ENCODE data around the gene GLRX. TPM values are rescaled to one million over a fixed set of nuclear protein-coding genes. Genes with fewer than 3 reads are reported as not detected.
A peak's percentile ranks its signal among the peaks of the same experiment; 100 is the strongest.

GLRX gene
- total RNA-seq, 6 experiments from 2014 or later, result 40.2 to 228 (median 82.8) TPM

- Histone ChIP-seq H3K4me1 (peaks cover 0 to 52% (median 20%) of the 10 kb centered on the region in 4 donors), H3K4me3 (peak overlapping the region in 2 of 3 donors; percentile 10 to 12), H3K27ac (peak overlapping the region; percentile 80 to 87 (median 81)), H3K9me3 (no peaks in the 10 kb centered on the region), H3K27me3 (no peaks in the 10 kb centered on the region), H3K36me3 (no peaks in the 10 kb centered on the region)
- 24% methylated on average over 11 of the region's 12 CpGs for WGBS (ENCODE audit: insufficient coverage, low coverage, low lambda C conversion rate, missing lambda C conversion rate)
- intact Hi-C loops (cut with DNase I), result no loop called here
- TF ChIP-seq POLR2A (IDR thresholded peaks at IDR 0.05) (peak; percentile 47), CTCF (IDR thresholded peaks at IDR 0.05) (no peak)
- peak in 2 of 3 donors; percentile 60 to 74 for DNase-seq
- peak; percentile 16 to 37 (median 26) for ATAC-seq
These were observed 1.4 kb upstream of the GLRX start for GRCh38 chr5:95823738-95824609.

GRCh38 chr5:95823218-95823737 lies 752 bp upstream of the GLRX start:
- Histone ChIP-seq H3K27me3 (no peaks in the 10 kb centered on the region), H3K27ac (peak overlapping the region; percentile 80 to 87 (median 81)), H3K9me3 (no peaks in the 10 kb centered on the region), H3K4me3 (peak overlapping the region; percentile 72 to 79 (median 75)), H3K36me3 (no peaks in the 10 kb centered on the region), H3K4me1 (peaks cover 0 to 55% (median 21%) of the 10 kb centered on the region in 4 donors)
- ATAC-seq (no peak), DNase-seq (no peak)
- intact Hi-C loops (cut with DNase I), result no loop called here
- 40% methylated on average over 7 of the region's 7 CpGs for WGBS (ENCODE audit: insufficient coverage, low coverage, low lambda C conversion rate, missing lambda C conversion rate)
- TF ChIP-seq POLR2A (IDR thresholded peaks at IDR 0.05) (no peak), CTCF (IDR thresholded peaks at IDR 0.05) (no peak)

- H3K27me3 ChIP-seq, result no peaks in the 10 kb centered on the region
- H3K4me3 ChIP-seq, result peak overlapping the region; percentile 72 to 79 (median 75)
- H3K4me1 ChIP-seq, result peaks cover 0 to 55% (median 18%) of the 10 kb centered on the region in 4 donors
- ATAC-seq (peak; percentile 43 to 76 (median 63)), DNase-seq (peak; percentile 63 to 80 (median 75))
- intact Hi-C loops (cut with DNase I), result no loop called here
- no peaks in the 10 kb centered on the region for H3K9me3 ChIP-seq
- H3K36me3 ChIP-seq, result peaks cover 0 to under 1% (median 0%) of the 10 kb centered on the region in 4 donors
- under 1% methylated on average over 13 of the region's 19 CpGs for WGBS (ENCODE audit: insufficient coverage, low coverage, low lambda C conversion rate, missing lambda C conversion rate)
- H3K27ac ChIP-seq, result peak overlapping the region; percentile 80 to 87 (median 81)
- TF ChIP-seq POLR2A (IDR thresholded peaks at IDR 0.05) (no peak), CTCF (IDR thresholded peaks at IDR 0.05) (no peak)
These were observed 434 bp downstream of the GLRX start for GRCh38 chr5:95822043-95822541.

- H3K27me3 ChIP-seq, result no peaks in the 10 kb centered on the region
- H3K9me3 ChIP-seq, result no peaks in the 10 kb centered on the region
- DNase-seq (no peak), ATAC-seq (no peak)
- intact Hi-C loops (cut with DNase I), result no loop called here
- TF ChIP-seq POLR2A (IDR thresholded peaks at IDR 0.05), result no peak
- peaks cover 0 to 2% (median under 1%) of the 10 kb centered on the region in 4 donors for H3K36me3 ChIP-seq
- H3K4me3 ChIP-seq, result peak overlapping the region; percentile 72 to 79 (median 75)
- 7% methylated on average over 9 of the region's 9 CpGs for WGBS (ENCODE audit: insufficient coverage, low coverage, low lambda C conversion rate, missing lambda C conversion rate)
- H3K27ac ChIP-seq, result peak overlapping the region; percentile 80 to 87 (median 81)
- peaks cover 0 to 48% (median 19%) of the 10 kb centered on the region in 4 donors for H3K4me1 ChIP-seq
These were observed 1.2 kb downstream of the GLRX start for GRCh38 chr5:95821110-95822021.
